GOT3 (cell line): Measurements from ENCODE around the gene PRICKLE4.
"Not testable (repeated sequence)": the region's sequence is repeated elsewhere in the genome, so short reads cannot be mapped to it uniquely, and the experiment has no call there.

ENCODE experiments used
- DNase-seq: peaks from one replicate; lab custom pipeline; 2025; ENCODE audit warnings: mixed read lengths; lab: John Stamatoyannopoulos, UW

PRICKLE4 gene

GRCh38 chr6:41798901-41799558, 18.4 kb downstream of the PRICKLE4 start:
- no peak for DNase-seq

GRCh38 chr6:41799559-41799911, 19.0 kb downstream of the PRICKLE4 start:
- no peak for DNase-seq

- no peak for DNase-seq
Measured at GRCh38 chr6:41801380-41801779, 20.8 kb downstream of the PRICKLE4 start.

- no peak for DNase-seq
Measured at GRCh38 chr6:41805830-41806774, 25.5 kb downstream of the PRICKLE4 start.

- no peak for DNase-seq
Measured at GRCh38 chr6:41811095-41811494, 30.5 kb downstream of the PRICKLE4 start.

- DNase-seq: not testable (repeated sequence)
Measured at GRCh38 chr6:41811946-41812345, 31.4 kb downstream of the PRICKLE4 start.

GRCh38 chr6:41813469-41813868, 32.9 kb downstream of the PRICKLE4 start:
- DNase-seq: no peak

- no peak for DNase-seq
Measured at GRCh38 chr6:41813956-41814355, 33.4 kb downstream of the PRICKLE4 start.

- DNase-seq: no peak
Measured at GRCh38 chr6:41814629-41815028, 34.0 kb downstream of the PRICKLE4 start.

GRCh38 chr6:41815587-41815986, 35.0 kb downstream of the PRICKLE4 start:
- DNase-seq: no peak

GRCh38 chr6:41818271-41819054, 37.9 kb downstream of the PRICKLE4 start:
- no peak for DNase-seq

- no peak for DNase-seq
Measured at GRCh38 chr6:41821266-41821665, 40.7 kb downstream of the PRICKLE4 start.

GRCh38 chr6:41822021-41822420, 41.4 kb downstream of the PRICKLE4 start:
- no peak for DNase-seq

GRCh38 chr6:41823178-41823577, 42.6 kb downstream of the PRICKLE4 start:
- DNase-seq: no peak

- no peak for DNase-seq
Measured at GRCh38 chr6:41824571-41825569, 44.3 kb downstream of the PRICKLE4 start.

- no peak for DNase-seq
Measured at GRCh38 chr6:41826343-41827022, 45.9 kb downstream of the PRICKLE4 start.

- no peak for DNase-seq
Measured at GRCh38 chr6:41832263-41832662, 51.7 kb downstream of the PRICKLE4 start.

- DNase-seq: no peak
Measured at GRCh38 chr6:41836022-41836659, 55.6 kb downstream of the PRICKLE4 start.

- no peak for DNase-seq
Measured at GRCh38 chr6:41836660-41837052, 56.1 kb downstream of the PRICKLE4 start.
